Left lung (tissue), 10 donors: ENCODE results near the gene YIPF5. TPM values are rescaled to one million over a fixed set of nuclear protein-coding genes. Genes with fewer than 3 reads are reported as not detected.

Experiments
- ATAC-seq: fragments of 200-7000 bp; cut with Tn5 transposase; one replicate; pipeline ENCODE4 v1.9.1; 2020; ENCODE audit warnings: moderate library complexity
- DNase-seq, 4 donors: peaks; one replicate each; pipeline ENCODE4 v3.0.0-alpha.2; 2013 to 2020
- H3K27ac ChIP-seq, 2 donors: fragments of 200-600 bp; sonication (generic) in 1 of 2; one replicate each; pipeline versions ENCODE4 v1.5.0 to v1.8.0; 2020 to 2021
- H3K27me3 ChIP-seq, 2 donors: fragments of 200-600 bp; sonication (generic) in 1 of 2; one replicate each; pipeline versions ENCODE4 v1.5.0 to v1.8.0; 2020 to 2021
- H3K36me3 ChIP-seq, 2 donors: fragments of 200-600 bp; sonication (generic) in 1 of 2; one replicate each; pipeline versions ENCODE4 v1.5.0 to v1.8.0; 2020 to 2021
- H3K4me1 ChIP-seq, 2 donors: fragments of 200-600 bp; one replicate each; pipeline ENCODE4 v1.8.0; 2021
- H3K4me3 ChIP-seq, 2 donors: fragments of 200-600 bp; sonication (generic) in 1 of 2; one replicate each; pipeline versions ENCODE4 v1.5.0 to v1.8.0; 2020 to 2021; ENCODE audit warnings: mild to moderate bottlenecking in 1 of 2
- H3K9me3 ChIP-seq, 2 donors: fragments of 200-600 bp; sonication (generic) in 1 of 2; one replicate each; pipeline versions ENCODE4 v1.5.0 to v1.8.0; 2020 to 2021
- intact Hi-C, 2 donors: fragments of 100-400 bp; cut with DNase I; formaldehyde crosslinking; loops; one replicate each; pipeline versions ENCODE4 v1.11.2 to v1.14.2; 2022
- polyA plus RNA-seq, 6 donors: library from polyadenylated mRNA; unstranded; fragments of 120-200 nt; gene quantifications; one replicate each; pipeline ENCODE4 v1.2.1, GENCODE V29; 2013; ENCODE audit not compliant: insufficient read length in 6 of 6
- total RNA-seq, 2 donors: library from RNA; stranded (reverse); fragmentation: NEBNext Ultra II Directional; extraction: Animal tissue kit (Norgen Biotek cat#: 25700); gene quantifications; one replicate each; pipeline ENCODE4 v1.2.1, GENCODE V29; 2021
- TF ChIP-seq, protein P1 (sequence below), 2 donors: fragments of 200-600 bp; sonication (generic) in 1 of 2; IDR thresholded peaks; one replicate each; pipeline versions ENCODE4 v1.5.0 to v1.8.0; 2021; ENCODE audit warnings: antibody characterized with exemption in 2 of 2
- donor health status: DM: no; HTN: yes; CAD: no.
- donor health status: DM: no; HTN: no; CAD: no.

The YIPF5 gene
- total and polyA plus RNA-seq, 8 donors: 58.9 to 67.6 (median 62.8) TPM

DNA sequence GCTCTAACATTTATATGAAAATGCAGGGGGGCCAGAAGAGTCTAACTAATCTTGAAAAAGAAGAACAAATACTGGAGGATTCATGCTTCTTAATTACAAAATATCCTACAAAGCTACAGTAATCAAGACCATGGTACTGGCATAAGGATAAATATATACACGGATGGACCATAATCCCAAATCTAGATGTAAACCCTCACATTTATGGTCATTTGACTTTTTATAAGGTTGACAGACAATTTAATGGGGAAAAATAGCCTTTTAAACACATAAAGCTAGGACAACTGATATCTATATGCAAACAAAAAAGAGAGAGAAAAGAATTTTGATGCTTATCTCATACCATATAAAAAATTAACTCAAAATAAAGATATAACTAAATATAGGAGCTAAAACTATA is 55.9 kb downstream of the YIPF5 start:
- TF ChIP-seq, protein P1, sequence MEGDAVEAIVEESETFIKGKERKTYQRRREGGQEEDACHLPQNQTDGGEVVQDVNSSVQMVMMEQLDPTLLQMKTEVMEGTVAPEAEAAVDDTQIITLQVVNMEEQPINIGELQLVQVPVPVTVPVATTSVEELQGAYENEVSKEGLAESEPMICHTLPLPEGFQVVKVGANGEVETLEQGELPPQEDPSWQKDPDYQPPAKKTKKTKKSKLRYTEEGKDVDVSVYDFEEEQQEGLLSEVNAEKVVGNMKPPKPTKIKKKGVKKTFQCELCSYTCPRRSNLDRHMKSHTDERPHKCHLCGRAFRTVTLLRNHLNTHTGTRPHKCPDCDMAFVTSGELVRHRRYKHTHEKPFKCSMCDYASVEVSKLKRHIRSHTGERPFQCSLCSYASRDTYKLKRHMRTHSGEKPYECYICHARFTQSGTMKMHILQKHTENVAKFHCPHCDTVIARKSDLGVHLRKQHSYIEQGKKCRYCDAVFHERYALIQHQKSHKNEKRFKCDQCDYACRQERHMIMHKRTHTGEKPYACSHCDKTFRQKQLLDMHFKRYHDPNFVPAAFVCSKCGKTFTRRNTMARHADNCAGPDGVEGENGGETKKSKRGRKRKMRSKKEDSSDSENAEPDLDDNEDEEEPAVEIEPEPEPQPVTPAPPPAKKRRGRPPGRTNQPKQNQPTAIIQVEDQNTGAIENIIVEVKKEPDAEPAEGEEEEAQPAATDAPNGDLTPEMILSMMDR (IDR thresholded peaks at IDR 0.05): no peak
- ATAC-seq (no peak), DNase-seq (no peak)
- no peaks in the 10 kb centered on the region for H3K27me3 ChIP-seq
- no peak overlapping the region for H3K4me3 ChIP-seq
- no peaks in the 10 kb centered on the region for H3K4me1 ChIP-seq
- intact Hi-C loops: no loop called here
- H3K27ac ChIP-seq: no peak overlapping the region
- H3K9me3 ChIP-seq: peaks cover 0 to under 1% of the 10 kb centered on the region in 2 donors
- H3K36me3 ChIP-seq: no peaks in the 10 kb centered on the region

Other genes with a start within 250 kb of the YIPF5 start
- gene KCTD16, start 214 bp upstream of the YIPF5 start, total RNA-seq: under 1 TPM; 0.60 to 0.73 TPM
- under 1 TPM; 0.18 to 0.49 (median 0.30) TPM for gene KCTD16, start 214 bp upstream of the YIPF5 start, polyA plus RNA-seq